A549 (cell line): ENCODE data around the gene TGFB1. TPM values are rescaled to one million over a fixed set of nuclear protein-coding genes. Genes with fewer than 3 reads are reported as not detected.
A peak's percentile ranks its signal among the peaks of the same experiment; 100 is the strongest.

Source experiments
- ATAC-seq, 2 experiments: fragments of 200-7000 bp in 1 of 2; fragments of >200 bp in 1 of 2; cut with Nextera tagmentation in 1 of 2; cut with Tn5 transposase in 1 of 2; 3 replicates each; pipeline versions ENCODE4 v1.8.0 to v1.9.1; 2018 to 2020; ENCODE audit warnings: mild to moderate bottlenecking in 1 of 2, moderate library complexity in 1 of 2
- CTCF ChIA-PET: fragments of 300-600 bp; sonication (Branson Sonifier 250); formaldehyde crosslinking; extraction: SDS; loops from one replicate; lab custom pipeline; 2021; ENCODE audit warnings: antibody characterized with exemption, inconsistent platforms; lab: Yijun Ruan, JAX
- POLR2A ChIA-PET: fragments of 350-600 bp; formaldehyde crosslinking; extraction: SDS; loops from one replicate; lab custom pipeline; 2021; ENCODE audit warnings: antibody characterized with exemption, inconsistent platforms; lab: Yijun Ruan, JAX
- DNase-seq, 2 experiments: peaks; one replicate each; pipeline versions ENCODE4 v3.0.0 to v3.0.0-alpha.2; 2011 to 2016; ENCODE audit warnings: low read depth in 1 of 2, low spot score in 1 of 2
- FAIRE-seq: peaks from 2 replicates; lab custom pipeline; 2011; peaks lifted over from hg19 to GRCh38; lab: Jason Lieb, UNC
- H3K27ac ChIP-seq, 2 experiments: fragments of >200 bp; sonication (Bioruptor Twin); formaldehyde crosslinking; 3 replicates each; pipeline ENCODE4 v1.5.1; 2016 to 2017
- H3K4me1 ChIP-seq: fragments of >200 bp; sonication (Bioruptor Twin); formaldehyde crosslinking; 3 replicates; pipeline ENCODE4 v1.6.1; 2016
- H3K4me2 ChIP-seq: fragments of >200 bp; sonication (Bioruptor Twin); formaldehyde crosslinking; 3 replicates; pipeline ENCODE4 v1.6.1; 2016
- H3K4me3 ChIP-seq: fragments of >200 bp; sonication (Bioruptor Twin); formaldehyde crosslinking; 3 replicates; pipeline ENCODE4 v1.5.1; 2016
- H3K9me3 ChIP-seq: fragments of >200 bp; sonication (Bioruptor Twin); formaldehyde crosslinking; 3 replicates; pipeline ENCODE4 v1.6.1; 2016
- CBX2 ChIP-seq: fragments of 200-600 bp; sonication (generic); IDR thresholded peaks from 2 replicates; pipeline ENCODE4 v1.6.1; 2016; ENCODE audit warnings: low read depth, mild to moderate bottlenecking, borderline replicate concordance
- CBX8 ChIP-seq: fragments of 200-600 bp; sonication (generic); IDR thresholded peaks from 2 replicates; pipeline ENCODE4 v1.6.1; 2016
- FOSB ChIP-seq: fragments of 250-450 bp; sonication (Bioruptor Pico); IDR thresholded peaks from 2 replicates; pipeline ENCODE4 v1.5.0; 2020; ENCODE audit warnings: mild to moderate bottlenecking, moderate library complexity
- FOSL2 ChIP-seq, 2 experiments: fragments of 450-650 bp in 1 of 2; fragments of >200 bp in 1 of 2; sonication (Bioruptor Twin) in 1 of 2; formaldehyde crosslinking; IDR thresholded peaks; 2 replicates each; pipeline versions ENCODE4 v1.5.0 to v1.6.1; 2016 to 2020; ENCODE audit warnings: mild to moderate bottlenecking in 1 of 2, moderate library complexity in 1 of 2
- HOXA7 ChIP-seq: fragments of 250-450 bp; sonication (Bioruptor Pico); IDR thresholded peaks from 2 replicates; pipeline ENCODE4 v1.5.0; 2020; ENCODE audit warnings: mild to moderate bottlenecking, moderate library complexity
- JUN ChIP-seq, 2 experiments: fragments of >200 bp; sonication (Bioruptor Twin); formaldehyde crosslinking; IDR thresholded peaks; 2 replicates in 1 of 2; 3 replicates in 1 of 2; pipeline ENCODE4 v1.6.1; 2016 to 2017
- KDM1A ChIP-seq: fragments of 200-600 bp; sonication (generic); IDR thresholded peaks from 2 replicates; pipeline ENCODE4 v1.6.1; 2016; ENCODE audit warnings: low read depth, mild to moderate bottlenecking
- MAX ChIP-seq: IDR thresholded peaks from 2 replicates; pipeline ENCODE4 v1.6.1; 2012
- MAZ ChIP-seq: fragments of 150-350 bp; IDR thresholded peaks from 2 replicates; pipeline ENCODE4 v1.6.1; 2014; ENCODE audit warnings: antibody characterized with exemption, low read depth, low read length, borderline replicate concordance
- POLR2AphosphoS2 ChIP-seq: conservative IDR thresholded peaks from 2 replicates; pipeline ENCODE4 v1.6.1; 2012; ENCODE audit warnings: low read length, improper control_type of control experiment, inconsistent platforms
- REST ChIP-seq: fragments of 200-600 bp; sonication (generic); IDR thresholded peaks from 2 replicates; pipeline ENCODE4 v1.6.1; 2016; ENCODE audit warnings: antibody characterized with exemption, mild to moderate bottlenecking, moderate library complexity
- ZNF302 ChIP-seq: fragments of 250-450 bp; sonication (Bioruptor Pico); IDR thresholded peaks from 2 replicates; pipeline ENCODE4 v1.9.0; 2021; ENCODE audit warnings: inconsistent platforms, mild to moderate bottlenecking, moderate library complexity
- WGBS: methylation state at CpG from one replicate; pipeline ENCODE4 v1.1.6; 2017; ENCODE audit errors: missing lambda C conversion rate; 5-methylcytosine and 5-hydroxymethylcytosine counted together
- polyA plus RNA-seq, 4 experiments: library from polyadenylated mRNA; depleted of rRNA in 3 of 4; stranded (reverse); fragments of >200 nt; fragmentation: RNase III in 1 of 4; extraction: RNeasy Plus Mini Kit Qiagen cat#74134 plus additional on column Dnase treatment in 1 of 4; gene quantifications; 2 replicates in 3 of 4; 3 replicates in 1 of 4; pipeline ENCODE4 v1.2.3, GENCODE V29; 2011 to 2017

TGFB1 gene
- polyA plus RNA-seq, 2 of the 4 experiments (the other 2 are of a cell fraction), result 6.0 to 83.2 TPM

GRCh38 chr19:41307090-41307875, 46.4 kb downstream of the TGFB1 start:
- ChIA-PET CTCF (interaction anchor here (0.6 to 19.5 kb wide), 49 partner anchors 13 to 645 kb away, joined by 3 to 598 read pairs (median 6); partner anchors contain the start of genes AXL, DMAC2, ERICH4 and HNRNPUL1), POLR2A (interaction anchor here (0.6 to 4.4 kb wide), 3 partner anchors 43 to 114 kb away, joined by 3 to 28 read pairs (median 20); partner anchors contain the start of gene HNRNPUL1)
- no peak overlapping the region for H3K27ac ChIP-seq
- no peaks in the 10 kb centered on the region for H3K9me3 ChIP-seq
- FAIRE-seq (peak; percentile 74), DNase-seq (no peak), ATAC-seq (no peak)
- WGBS, result 70% methylated on average over 8 of the region's 8 CpGs
- no peak for TF ChIP-seq KDM1A
- TF ChIP-seq HOXA7 (CRISPR knock-in tag), result 0 out of 2 replicates have a peak, but pooled peaks have one; percentile 21
- 0 out of 2 replicates have a peak, but pooled peaks have one; percentile 21 for TF ChIP-seq FOSB (CRISPR knock-in tag)
- no peak overlapping the region for H3K4me3 ChIP-seq
- H3K4me1 ChIP-seq, result peaks cover 24% of the 10 kb centered on the region
- no peak overlapping the region for H3K4me2 ChIP-seq

GRCh38 chr19:41305927-41306793, 47.6 kb downstream of the TGFB1 start:
- H3K9me3 ChIP-seq, result no peaks in the 10 kb centered on the region
- FAIRE-seq, result no peak
- peaks cover 17% of the 10 kb centered on the region for H3K4me1 ChIP-seq
- H3K27ac ChIP-seq, result no peak overlapping the region
- H3K4me2 ChIP-seq, result no peak overlapping the region
- WGBS, result 89% methylated on average over 13 of the region's 13 CpGs
- H3K4me3 ChIP-seq, result no peak overlapping the region
- CTCF ChIA-PET, result interaction anchor here (0.5 to 19.5 kb wide), 14 partner anchors 14 to 702 kb away, joined by 3 to 598 read pairs (median 4); partner anchors contain the start of genes HNRNPUL1 and TGFB1
- TF ChIP-seq CBX2 (no peak), POLR2AphosphoS2 (0 out of 2 replicates have a peak, but pooled peaks have one; percentile 20), CBX8 (no peak), MAX (no peak), JUN (IDR thresholded peaks at IDR 0.05) (0 out of 5 replicates have a peak, but pooled peaks of 1 of the 2 experiments have one; percentile 29), REST (peak; percentile 66; the same call in 1 of the 2 replicates)
- DNase-seq, result no peak
- POLR2A ChIA-PET, result interaction anchor here (3.2 to 4.4 kb wide), 2 partner anchors 42 to 102 kb away, joined by 20 to 28 read pairs; partner anchors contain the start of gene HNRNPUL1
- ATAC-seq, result no peak

- no peak for TF ChIP-seq MAZ
- 0 out of 2 replicates have a peak, but pooled peaks have one; percentile 46 for TF ChIP-seq KDM1A
- TF ChIP-seq ZNF302, result no peak
- peak; percentile 11; the same call in 1 of the 2 replicates for TF ChIP-seq POLR2AphosphoS2
- TF ChIP-seq FOSL2 (IDR thresholded peaks at IDR 0.05), result no peak
- TF ChIP-seq FOSL2 (CRISPR knock-in tag; IDR thresholded peaks at IDR 0.05), result no peak
- TF ChIP-seq, all 56 proteins: peak for 2
- Histone ChIP-seq H3K9me3 (no peaks in the 10 kb centered on the region), H3K4me3 (no peak overlapping the region), H3K4me1 (peaks cover 14% of the 10 kb centered on the region), H3K27ac (no peak overlapping the region), H3K4me2 (no peak overlapping the region)
- CTCF ChIA-PET, result interaction anchor here (0.5 to 19.5 kb wide), 12 partner anchors 15 to 641 kb away, joined by 3 to 598 read pairs (median 8); partner anchors contain the start of genes HNRNPUL1 and TGFB1
- POLR2A ChIA-PET, result interaction anchor here (4.4 kb wide), 1 partner anchor 41 kb away, joined by 28 read pairs; the partner anchor contains the start of gene HNRNPUL1
- DNase-seq (no peak), ATAC-seq (no peak), FAIRE-seq (no peak)
- 95% methylated on average over 4 of the region's 4 CpGs for WGBS
These were observed 48.8 kb downstream of the TGFB1 start for GRCh38 chr19:41304706-41305483.
